ENCODE data around the gene ABI2.
"Not testable (repeated sequence)": the region's sequence is repeated elsewhere in the genome, so short reads cannot be mapped to it uniquely, and the experiment has no call there.

ABI2 gene

GRCh38 chr2:203418271-203418670 lies 90.1 kb downstream of the ABI2 start:
- in situ Hi-C loops (cut with MboI; ENCODE audit: low sequenced_read_pairs): no loop called here

DNA sequence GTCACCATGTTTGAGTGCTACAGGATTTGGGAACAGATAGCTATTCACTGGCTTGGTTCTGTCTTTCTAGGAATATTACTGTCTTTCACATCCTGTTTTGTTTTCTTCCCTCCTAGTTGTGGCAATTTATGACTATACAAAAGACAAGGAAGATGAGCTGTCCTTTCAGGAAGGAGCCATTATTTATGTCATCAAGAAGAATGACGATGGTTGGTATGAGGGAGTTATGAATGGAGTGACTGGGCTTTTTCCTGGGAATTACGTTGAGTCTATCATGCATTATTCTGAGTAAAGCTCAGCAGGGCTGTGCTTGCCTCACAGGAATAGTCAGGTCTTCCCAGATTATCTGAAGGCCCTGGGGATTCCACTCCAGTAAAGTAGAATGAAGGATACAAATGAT lies 98.9 kb downstream of the ABI2 start:
- in situ Hi-C loops (cut with MboI; ENCODE audit: low sequenced_read_pairs): no loop called here

DNA sequence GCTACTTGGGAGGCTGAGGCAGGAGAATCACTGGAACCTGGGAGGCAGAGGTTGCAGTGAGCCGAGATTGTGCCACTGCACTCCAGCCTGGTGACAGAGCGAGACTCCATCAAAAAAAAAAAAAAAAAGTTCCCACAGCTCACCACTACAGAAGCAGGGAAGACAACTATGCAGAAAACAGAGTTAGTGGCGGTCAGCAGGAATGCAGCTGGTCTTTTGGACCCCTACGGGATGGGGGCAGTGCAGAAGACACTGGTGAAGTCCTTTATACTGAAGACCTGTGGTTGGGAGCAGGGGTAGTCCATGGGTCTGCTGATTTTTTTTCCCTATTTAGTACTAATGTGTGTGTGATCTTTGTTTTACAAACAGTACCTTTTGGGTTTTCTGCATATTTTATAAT lies 101.4 kb downstream of the ABI2 start:
- in situ Hi-C loops (cut with MboI; ENCODE audit: low sequenced_read_pairs): not testable (repeated sequence)

GRCh38 chr2:203431391-203432185 lies 103.4 kb downstream of the ABI2 start:
- in situ Hi-C loops (cut with MboI; ENCODE audit: low sequenced_read_pairs): no loop called here

DNA sequence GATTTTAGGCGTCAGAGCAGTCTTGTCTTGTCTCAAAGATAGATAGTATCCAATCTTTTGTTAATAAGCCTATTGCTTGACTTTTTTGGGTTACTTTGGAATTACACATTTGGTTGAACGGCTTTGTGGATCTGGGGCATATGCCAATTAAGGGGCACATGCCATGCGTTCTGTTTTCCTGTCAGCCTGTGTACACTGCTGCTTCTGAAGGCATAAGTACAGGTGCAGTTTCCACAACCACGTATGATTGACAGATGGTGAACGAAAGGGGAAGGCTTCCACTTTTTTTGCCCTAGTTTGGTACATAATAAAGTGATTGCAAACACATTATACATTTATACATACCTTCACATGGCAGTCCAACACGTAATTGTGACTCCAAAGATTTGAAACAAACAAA lies 104.6 kb downstream of the ABI2 start:
- in situ Hi-C loops (cut with MboI; ENCODE audit: low sequenced_read_pairs): no loop called here

GRCh38 chr2:203436496-203436895 lies 108.3 kb downstream of the ABI2 start:
- in situ Hi-C loops (cut with MboI; ENCODE audit: low sequenced_read_pairs): no loop called here

GRCh38 chr2:203437511-203437910 lies 109.3 kb downstream of the ABI2 start:
- in situ Hi-C loops (cut with MboI; ENCODE audit: low sequenced_read_pairs): no loop called here

DNA sequence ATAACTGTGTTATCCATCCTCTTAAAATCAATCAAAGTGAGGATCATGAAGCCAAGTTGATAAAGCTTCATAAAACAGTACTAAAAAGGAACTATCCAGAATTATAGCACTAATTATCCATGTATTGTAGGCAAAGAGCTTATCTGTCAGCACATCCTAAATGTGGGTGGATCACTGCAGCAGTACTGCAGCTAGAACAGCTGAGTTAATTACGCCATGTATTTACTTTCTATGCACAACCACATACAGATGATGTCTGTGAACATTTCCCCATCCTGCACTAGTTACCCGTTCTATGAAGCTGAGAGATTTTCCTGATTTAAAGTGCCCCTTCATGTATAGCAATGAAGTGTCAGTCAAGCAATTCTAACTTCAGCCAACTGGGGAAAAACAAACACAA lies 110.3 kb downstream of the ABI2 start:
- in situ Hi-C loops (cut with MboI; ENCODE audit: low sequenced_read_pairs): no loop called here

DNA sequence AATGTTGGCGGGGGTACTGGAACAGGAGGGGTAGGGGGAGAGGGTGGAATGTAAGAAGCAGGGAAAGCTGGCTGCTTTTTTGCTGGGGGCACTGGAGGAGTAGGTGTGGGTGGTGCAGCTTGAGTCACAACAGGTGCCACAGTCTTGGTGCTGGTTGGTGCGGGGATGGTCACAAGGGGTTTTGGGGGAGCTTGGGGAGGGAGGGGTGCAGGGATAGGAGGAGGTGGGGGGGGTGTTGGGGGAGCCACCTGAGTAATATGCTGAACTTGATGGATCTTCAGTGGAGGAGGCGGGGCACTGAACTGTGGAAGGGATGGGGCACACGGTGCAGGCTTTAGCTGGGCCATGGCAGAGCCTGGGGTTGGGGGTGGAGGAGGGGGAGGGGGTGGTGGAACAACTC lies 112.5 kb downstream of the ABI2 start:
- in situ Hi-C loops (cut with MboI; ENCODE audit: low sequenced_read_pairs): no loop called here

GRCh38 chr2:203441463-203441862 lies 113.3 kb downstream of the ABI2 start:
- in situ Hi-C loops (cut with MboI; ENCODE audit: low sequenced_read_pairs): no loop called here

DNA sequence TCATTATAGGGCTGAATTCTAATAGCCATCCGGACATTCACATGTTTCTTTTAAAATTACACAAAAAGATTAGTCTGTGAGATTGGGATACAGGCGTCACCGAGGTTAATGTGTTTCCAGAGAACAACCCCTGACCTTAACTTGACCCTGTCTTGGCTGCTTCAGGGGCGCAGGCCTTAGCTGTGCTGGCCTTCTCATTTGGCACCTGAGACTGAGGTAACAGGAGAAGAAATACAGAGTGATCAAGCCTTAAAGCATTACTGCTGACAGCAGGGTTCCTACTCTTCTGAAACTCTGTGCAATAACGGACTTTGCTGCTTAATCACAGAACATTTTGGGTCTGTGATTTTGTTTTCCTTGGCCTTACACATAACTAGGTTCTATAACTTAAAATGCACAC lies 114.3 kb downstream of the ABI2 start:
- in situ Hi-C loops (cut with MboI; ENCODE audit: low sequenced_read_pairs): no loop called here

DNA sequence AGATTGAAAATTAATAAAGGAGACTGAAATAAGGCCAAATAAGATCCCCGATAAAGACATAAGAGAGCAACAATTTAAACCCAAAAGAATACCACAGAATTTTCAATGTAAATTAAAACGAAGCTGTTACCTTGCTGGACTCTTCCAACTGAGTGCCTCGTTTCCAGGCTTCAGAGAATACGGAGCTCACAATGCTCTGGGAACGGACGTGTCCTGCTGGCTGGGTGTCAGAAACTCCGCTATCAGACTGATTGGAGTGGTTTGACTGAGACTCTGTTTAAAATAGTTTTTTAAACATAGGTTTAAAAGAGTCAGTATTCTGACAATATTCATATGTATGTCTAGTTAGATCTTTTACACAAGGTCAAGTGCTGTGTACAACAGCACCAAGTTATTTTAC lies 116.5 kb downstream of the ABI2 start:
- in situ Hi-C loops (cut with MboI; ENCODE audit: low sequenced_read_pairs): no loop called here

DNA sequence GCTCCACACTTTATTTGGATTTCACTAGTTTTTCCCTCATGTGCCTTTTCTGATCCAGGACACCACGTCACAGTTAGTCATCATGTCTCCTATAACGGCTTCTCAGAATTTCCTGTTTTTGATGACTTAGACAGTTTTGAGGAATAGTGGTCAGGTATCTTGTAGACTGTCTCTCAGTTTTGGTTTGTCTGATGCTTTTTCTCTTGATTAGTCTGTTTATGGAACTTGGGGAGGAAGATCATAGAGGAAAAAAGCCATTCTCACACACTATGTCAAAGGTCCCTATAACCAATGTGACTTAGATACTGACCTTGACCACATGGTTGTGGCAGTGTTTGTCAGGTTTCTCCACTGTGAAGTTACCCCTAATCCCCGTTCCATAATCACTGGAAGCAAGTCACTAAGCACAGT lies 117.9 kb downstream of the ABI2 start:
- in situ Hi-C loops (cut with MboI; ENCODE audit: low sequenced_read_pairs): no loop called here

- in situ Hi-C loops (cut with MboI; ENCODE audit: low sequenced_read_pairs): no loop called here
Observed at GRCh38 chr2:203446780-203447179, 118.6 kb downstream of the ABI2 start.

- in situ Hi-C loops (cut with MboI; ENCODE audit: low sequenced_read_pairs): loop anchor here (25.0 kb wide), 1 partner anchor 863 kb away; no protein-coding TSS in a partner anchor
Observed at GRCh38 chr2:203450561-203450960, 122.4 kb downstream of the ABI2 start.

DNA sequence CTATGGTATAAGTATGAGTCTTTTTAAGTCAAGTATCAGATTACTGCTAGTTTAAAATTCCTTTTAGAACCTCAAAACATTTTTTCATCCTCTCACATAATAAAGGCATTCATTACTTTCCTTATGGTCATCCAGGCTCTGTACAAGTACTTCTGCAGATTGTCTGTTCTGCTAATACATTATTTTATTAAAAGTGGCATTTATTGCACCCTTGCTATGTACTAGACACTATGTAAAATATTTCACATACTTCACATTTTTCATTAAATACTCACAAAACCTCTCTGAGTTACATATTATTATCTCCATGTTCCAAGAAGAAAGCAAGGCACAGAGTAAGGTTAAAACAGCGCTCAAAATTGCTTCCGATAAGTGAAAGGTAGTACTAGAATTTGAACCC lies 122.8 kb downstream of the ABI2 start:
- in situ Hi-C loops (cut with MboI; ENCODE audit: low sequenced_read_pairs): loop anchor here (25.0 kb wide), 1 partner anchor 864 kb away; no protein-coding TSS in a partner anchor

- in situ Hi-C loops (cut with MboI; ENCODE audit: low sequenced_read_pairs): loop anchor here (25.0 kb wide), 1 partner anchor 864 kb away; no protein-coding TSS in a partner anchor
Observed at GRCh38 chr2:203451689-203452088, 123.5 kb downstream of the ABI2 start.

- in situ Hi-C loops (cut with MboI; ENCODE audit: low sequenced_read_pairs): loop anchor here (25.0 kb wide), 1 partner anchor 867 kb away; no protein-coding TSS in a partner anchor
Observed at GRCh38 chr2:203453858-203454451, 125.8 kb downstream of the ABI2 start.

GRCh38 chr2:203455209-203455608 lies 127.0 kb downstream of the ABI2 start:
- in situ Hi-C loops (cut with MboI; ENCODE audit: low sequenced_read_pairs): loop anchor here (25.0 kb wide), 1 partner anchor 868 kb away; no protein-coding TSS in a partner anchor

GRCh38 chr2:203461746-203462145 lies 133.6 kb downstream of the ABI2 start:
- in situ Hi-C loops (cut with MboI; ENCODE audit: low sequenced_read_pairs): loop anchor here (25.0 kb wide), 1 partner anchor 874 kb away; no protein-coding TSS in a partner anchor

DNA sequence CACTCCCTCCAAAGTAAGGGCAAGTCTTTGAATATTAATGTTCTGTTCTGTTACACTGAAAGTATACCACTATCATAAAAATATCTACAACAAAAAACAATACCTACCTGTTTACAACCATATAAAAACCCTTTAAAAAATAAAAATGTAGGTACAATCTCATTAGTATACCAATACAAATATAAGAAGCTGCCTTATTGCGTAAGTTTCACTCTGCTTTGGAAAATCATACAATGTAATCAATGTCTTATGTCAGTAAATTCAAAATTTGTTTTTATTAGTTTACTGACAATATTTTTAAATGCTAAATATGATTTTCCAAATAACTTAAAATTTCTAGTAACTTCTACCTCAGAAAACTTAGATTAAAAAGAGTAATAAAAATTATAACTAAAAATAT lies 134.1 kb downstream of the ABI2 start:
- in situ Hi-C loops (cut with MboI; ENCODE audit: low sequenced_read_pairs): loop anchor here (25.0 kb wide), 1 partner anchor 875 kb away; no protein-coding TSS in a partner anchor

DNA sequence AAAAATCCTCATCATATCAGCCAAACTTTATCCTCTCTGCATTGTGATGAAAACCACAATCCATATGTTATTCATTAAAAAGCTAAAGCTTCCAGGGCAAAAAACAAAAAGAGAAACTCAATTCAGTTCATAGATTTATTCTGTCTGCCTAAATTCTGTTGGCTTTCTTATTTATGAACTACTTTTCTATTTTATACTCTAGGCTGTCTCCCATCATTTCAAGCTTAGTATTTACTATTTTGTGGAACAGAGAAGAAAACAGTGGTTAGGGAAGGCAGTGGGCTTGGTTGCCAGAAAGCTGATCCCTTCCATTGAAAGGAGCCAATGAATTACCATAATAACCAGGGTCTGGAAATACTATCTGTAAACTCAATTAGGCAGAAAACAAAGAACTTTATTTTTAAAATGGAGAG lies 135.1 kb downstream of the ABI2 start:
- in situ Hi-C loops (cut with MboI; ENCODE audit: low sequenced_read_pairs): loop anchor here (25.0 kb wide), 1 partner anchor 876 kb away; no protein-coding TSS in a partner anchor

All from HL-60/S4 treated with retinoic acid at 250 ng/mL for 4 days and 3 days (cell line).